ENCODE measurements around the gene CAST.

DNA sequence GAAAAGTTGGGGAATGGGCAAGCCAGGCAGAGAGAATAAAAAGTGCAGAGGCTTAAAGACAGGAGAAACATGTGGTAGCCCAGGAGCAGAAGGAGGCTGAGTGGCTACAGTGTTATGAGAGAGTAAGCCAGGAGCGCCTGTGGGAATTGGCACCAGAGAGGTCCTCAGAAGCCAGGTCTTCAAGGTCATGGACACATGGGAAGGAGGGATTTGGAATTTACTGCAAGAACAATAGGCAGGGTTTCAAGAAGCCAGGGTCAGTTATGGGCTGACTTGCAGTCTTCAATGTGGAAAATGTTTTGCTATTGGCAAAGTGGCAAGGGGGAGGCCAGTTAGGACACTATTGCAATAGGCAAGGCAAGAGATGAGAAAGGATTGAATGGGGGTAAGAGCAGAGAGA lies 116.2 kb downstream of the CAST start:
- TF ChIP-seq, protein P1, sequence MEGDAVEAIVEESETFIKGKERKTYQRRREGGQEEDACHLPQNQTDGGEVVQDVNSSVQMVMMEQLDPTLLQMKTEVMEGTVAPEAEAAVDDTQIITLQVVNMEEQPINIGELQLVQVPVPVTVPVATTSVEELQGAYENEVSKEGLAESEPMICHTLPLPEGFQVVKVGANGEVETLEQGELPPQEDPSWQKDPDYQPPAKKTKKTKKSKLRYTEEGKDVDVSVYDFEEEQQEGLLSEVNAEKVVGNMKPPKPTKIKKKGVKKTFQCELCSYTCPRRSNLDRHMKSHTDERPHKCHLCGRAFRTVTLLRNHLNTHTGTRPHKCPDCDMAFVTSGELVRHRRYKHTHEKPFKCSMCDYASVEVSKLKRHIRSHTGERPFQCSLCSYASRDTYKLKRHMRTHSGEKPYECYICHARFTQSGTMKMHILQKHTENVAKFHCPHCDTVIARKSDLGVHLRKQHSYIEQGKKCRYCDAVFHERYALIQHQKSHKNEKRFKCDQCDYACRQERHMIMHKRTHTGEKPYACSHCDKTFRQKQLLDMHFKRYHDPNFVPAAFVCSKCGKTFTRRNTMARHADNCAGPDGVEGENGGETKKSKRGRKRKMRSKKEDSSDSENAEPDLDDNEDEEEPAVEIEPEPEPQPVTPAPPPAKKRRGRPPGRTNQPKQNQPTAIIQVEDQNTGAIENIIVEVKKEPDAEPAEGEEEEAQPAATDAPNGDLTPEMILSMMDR (IDR thresholded peaks at IDR 0.05), result no peak
- TF ChIP-seq POLR2A (IDR thresholded peaks at IDR 0.05), result no peak

Measured in uterus (tissue), 2 donors.